IMR-90 (cell line): ENCODE data around the gene PAFAH1B2.

ENCODE experiments used
- CTCF ChIP-seq: conservative IDR thresholded peaks from 2 replicates; pipeline ENCODE4 v1.5.1; 2012; ENCODE audit warnings: mild to moderate bottlenecking, low read depth, low read length, improper control_type of control experiment
- MAFK ChIP-seq: IDR thresholded peaks from 2 replicates; pipeline ENCODE4 v1.6.1; 2012; ENCODE audit warnings: low read depth, low read length, improper control_type of control experiment
- POLR2A ChIP-seq: IDR thresholded peaks from 2 replicates; pipeline ENCODE4 v1.6.1; 2012; ENCODE audit warnings: mild to moderate bottlenecking, low read depth, low read length
- RAD21 ChIP-seq: IDR thresholded peaks from 2 replicates; pipeline ENCODE4 v1.6.1; 2012; ENCODE audit warnings: low read length, improper control_type of control experiment

- TF ChIP-seq POLR2A (peak; percentile 43; the same call in 1 of the 2 replicates), CTCF (peak; percentile 81), MAFK (no peak), RAD21 (peak; percentile 83)
These were observed 45.5 kb upstream of the PAFAH1B2 start, which contains the start of gene SIK3 for GRCh38 chr11:117098269-117099232.
